HCT116 (cell line): ENCODE measurements around the gene PCSK6. TPM values are rescaled to one million over a fixed set of nuclear protein-coding genes. Genes with fewer than 3 reads are reported as not detected.

ENCODE experiments used
- ATAC-seq: fragments of 200-7000 bp; cut with Tn5 transposase; 2 replicates; pipeline ENCODE4 v1.9.1; 2020; ENCODE audit warnings: mild to moderate bottlenecking, moderate library complexity
- BruUV-seq: library from RNA; stranded (reverse); fragments of 400-500 nt; replicated peaks from 2 replicates; lab custom pipeline; 2021; lab: Mats Ljungman, UMichigan
- CTCF ChIA-PET: fragments of 300-600 bp; sonication (Branson Sonifier 250); formaldehyde crosslinking; loops from one replicate; lab custom pipeline; 2021; ENCODE audit warnings: antibody characterized with exemption; lab: Charles Lee
- POLR2A ChIA-PET: fragments of 300-600, 350-600 bp; sonication (Branson Sonifier 250); formaldehyde crosslinking; loops from one replicate; lab custom pipeline; 2021; ENCODE audit warnings: antibody characterized with exemption; lab: Charles Lee
- RAD21 ChIA-PET, 2 experiments: fragments of 300-600 bp; sonication (Branson Sonifier 250); formaldehyde crosslinking; loops; one replicate each; lab custom pipeline; 2023; ENCODE audit warnings: low total read pairs in 2 of 2; ENCODE audit not compliant: uncharacterized antibody in 2 of 2, unreplicated experiment in 2 of 2, low non-redundant PET in 1 of 2; lab: Charles Lee
- DNase-seq: peaks from one replicate; pipeline ENCODE4 v3.0.0-alpha.2; 2010; ENCODE audit warnings: low read depth, low spot score
- H2AFZ ChIP-seq: fragments of 200-600 bp; shearing (Covaris generic), sonication (generic); 2 replicates; pipeline ENCODE4 v1.6.1; 2017; ENCODE audit warnings: low read depth, mixed run types, mixed read lengths, antibody characterized with exemption, low read length; ENCODE audit not compliant: poor library complexity, severe bottlenecking
- H3K27ac ChIP-seq: 2 replicates; pipeline ENCODE4 v1.5.1; 2012; ENCODE audit warnings: low read depth, low read length
- H3K27me3 ChIP-seq: fragments of 200-600 bp; sonication (generic); 2 replicates; pipeline ENCODE4 v1.6.1; 2016; ENCODE audit warnings: mixed run types, low read length, mixed read lengths; ENCODE audit not compliant: insufficient read depth
- H3K36me3 ChIP-seq, 2 experiments: fragments of 200-500 bp in 1 of 2; fragments of 200-600 bp in 1 of 2; sonication (Bioruptor generic) in 1 of 2; sonication (generic) in 1 of 2; 2 replicates each; pipeline versions ENCODE4 v1.5.1 to v1.6.1; 2014 to 2016; ENCODE audit warnings: low read length in 2 of 2, inconsistent platforms in 1 of 2, mixed read lengths in 1 of 2, mixed run types in 1 of 2; ENCODE audit not compliant: insufficient read depth in 2 of 2, control insufficient read depth in 1 of 2
- H3K4me1 ChIP-seq, 2 experiments: fragments of 200-600 bp in 1 of 2; sonication (generic) in 1 of 2; 2 replicates each; pipeline versions ENCODE4 v1.5.1 to v1.6.1; 2012 to 2017; ENCODE audit warnings: low read length in 2 of 2, inconsistent platforms in 1 of 2, mild to moderate bottlenecking in 1 of 2, mixed read lengths in 1 of 2, mixed run types in 1 of 2, moderate library complexity in 1 of 2; ENCODE audit not compliant: insufficient read depth in 2 of 2, control insufficient read depth in 1 of 2
- H3K4me2 ChIP-seq: fragments of 200-600 bp; sonication (generic); 2 replicates; pipeline ENCODE4 v1.6.1; 2017; ENCODE audit warnings: mixed run types, low read length, mixed read lengths
- H3K4me3 ChIP-seq, 2 experiments: fragments of 200-600 bp in 1 of 2; sonication (generic) in 1 of 2; replicated peaks in 1 of 2; 2 replicates each; pipeline ENCODE4 v1.5.1; 2011 to 2016; ENCODE audit warnings: low read length in 2 of 2, control low read depth in 1 of 2, low read depth in 1 of 2, mild to moderate bottlenecking in 1 of 2, mixed read lengths in 1 of 2, mixed run types in 1 of 2
- H3K79me2 ChIP-seq: fragments of 200-600 bp; sonication (generic); 2 replicates; pipeline ENCODE4 v1.6.1; 2017; ENCODE audit warnings: mild to moderate bottlenecking, mixed run types, low read length, moderate library complexity, mixed read lengths; ENCODE audit not compliant: insufficient read depth
- H3K9ac ChIP-seq: fragments of 200-600 bp; sonication (generic); 2 replicates; pipeline ENCODE4 v1.6.1; 2016; ENCODE audit warnings: low read length, mixed read lengths
- H3K9me2 ChIP-seq: fragments of 200-600 bp; sonication (generic), shearing (Covaris generic); 2 replicates; pipeline ENCODE4 v1.6.1; 2017; ENCODE audit warnings: mixed run types, mild to moderate bottlenecking, moderate library complexity; ENCODE audit not compliant: insufficient read depth
- H3K9me3 ChIP-seq, 2 experiments: fragments of 200-500 bp in 1 of 2; fragments of 200-600 bp in 1 of 2; sonication (Bioruptor generic) in 1 of 2; sonication (generic) in 1 of 2; 2 replicates each; pipeline ENCODE4 v1.6.1; 2014 to 2017; ENCODE audit warnings: low read length in 2 of 2, mixed read lengths in 2 of 2, inconsistent platforms in 1 of 2, low read depth in 1 of 2, mild to moderate bottlenecking in 1 of 2, mixed run types in 1 of 2, moderate library complexity in 1 of 2; ENCODE audit not compliant: control insufficient read depth in 1 of 2, insufficient read depth in 1 of 2
- H4K20me1 ChIP-seq: fragments of 200-600 bp; sonication (generic), shearing (Covaris generic); 2 replicates; pipeline ENCODE4 v1.6.1; 2017; ENCODE audit warnings: mixed run types, mild to moderate bottlenecking, moderate library complexity; ENCODE audit not compliant: insufficient read depth
- CBX3 ChIP-seq: IDR thresholded peaks from 2 replicates; pipeline ENCODE4 v1.6.1; 2012; ENCODE audit warnings: low read depth
- CEBPB ChIP-seq: IDR thresholded peaks from 2 replicates; pipeline ENCODE4 v1.6.1; 2012; ENCODE audit warnings: low read depth
- EGR1 ChIP-seq: IDR thresholded peaks from 2 replicates; pipeline ENCODE4 v1.6.1; 2012; ENCODE audit warnings: low read depth
- ELF1 ChIP-seq: IDR thresholded peaks from 2 replicates; pipeline ENCODE4 v1.6.1; 2012; ENCODE audit warnings: low read depth, borderline replicate concordance
- EZH2 ChIP-seq: fragments of 200-600 bp; sonication (generic); IDR thresholded peaks from 2 replicates; pipeline ENCODE4 v1.6.1; 2017; ENCODE audit warnings: antibody characterized with exemption, mixed run types
- EZH2phosphoT487 ChIP-seq: fragments of 200-600 bp; IDR thresholded peaks from 2 replicates; pipeline ENCODE4 v1.6.1; 2018; ENCODE audit warnings: antibody characterized with exemption, borderline replicate concordance
- FOSL1 ChIP-seq: IDR thresholded peaks from 2 replicates; pipeline ENCODE4 v1.6.1; 2012; ENCODE audit warnings: low read depth
- JUND ChIP-seq: IDR thresholded peaks from 2 replicates; pipeline ENCODE4 v1.6.1; 2012
- POLR2AphosphoS5 ChIP-seq: IDR thresholded peaks from 2 replicates; pipeline ENCODE4 v1.6.1; 2011; ENCODE audit warnings: mild to moderate bottlenecking, low read depth, low read length, moderate library complexity
- SIN3A ChIP-seq: IDR thresholded peaks from 2 replicates; pipeline ENCODE4 v1.6.1; 2012; ENCODE audit warnings: low read depth
- SP1 ChIP-seq: IDR thresholded peaks from 2 replicates; pipeline ENCODE4 v1.6.1; 2012; ENCODE audit warnings: low read depth
- SRF ChIP-seq: IDR thresholded peaks from 2 replicates; pipeline ENCODE4 v1.6.1; 2012; ENCODE audit warnings: low read depth
- YY1 ChIP-seq: IDR thresholded peaks from 2 replicates; pipeline ENCODE4 v1.6.1; 2011; ENCODE audit warnings: low read length, low read depth, moderate library complexity, mild to moderate bottlenecking; ENCODE audit not compliant: insufficient replicate concordance; ENCODE audit errors: extremely low read depth
- ZNF274 ChIP-seq: fragments of 200-500 bp; sonication (Bioruptor generic); IDR thresholded peaks from 2 replicates; pipeline ENCODE4 v1.6.1; 2014; ENCODE audit warnings: mild to moderate bottlenecking, low read depth, low read length, inconsistent platforms
- intact Hi-C: fragments of 100-400 bp; cut with micrococcal nuclease; formaldehyde crosslinking; loops from 2 replicates; pipeline ENCODE4 v1.10.0; 2022
- total RNA-seq: library from RNA; stranded (reverse); gene quantifications from one replicate; pipeline ENCODE4 v1.2.1, GENCODE V29; 2021; ENCODE audit not compliant: unreplicated experiment
- TF ChIP-seq, protein P1 (sequence below), 3 experiments: fragments of 200-600 bp in 1 of 3; sonication (generic) in 1 of 3; IDR thresholded peaks in 2 of 3; conservative IDR thresholded peaks in 1 of 3; 2 replicates each; pipeline ENCODE4 v1.5.1; 2012 to 2017; ENCODE audit warnings: low read depth in 2 of 3, low read length in 2 of 3, antibody characterized with exemption in 1 of 3, borderline replicate concordance in 1 of 3, control low read depth in 1 of 3, mild to moderate bottlenecking in 1 of 3, mixed read lengths in 1 of 3, mixed run types in 1 of 3, moderate library complexity in 1 of 3; ENCODE audit not compliant: insufficient read depth in 1 of 3
- TF ChIP-seq, protein P2 (sequence below): IDR thresholded peaks from 2 replicates; pipeline ENCODE4 v1.6.1; 2012
- TF ChIP-seq, protein P3 (sequence below): IDR thresholded peaks from 2 replicates; pipeline ENCODE4 v1.6.1; 2011; ENCODE audit warnings: mild to moderate bottlenecking, low read length, moderate library complexity; ENCODE audit not compliant: insufficient replicate concordance; ENCODE audit errors: extremely low read depth

The PCSK6 gene
- total RNA-seq, 1 experiment from 2014 or later = 13.5 TPM

DNA sequence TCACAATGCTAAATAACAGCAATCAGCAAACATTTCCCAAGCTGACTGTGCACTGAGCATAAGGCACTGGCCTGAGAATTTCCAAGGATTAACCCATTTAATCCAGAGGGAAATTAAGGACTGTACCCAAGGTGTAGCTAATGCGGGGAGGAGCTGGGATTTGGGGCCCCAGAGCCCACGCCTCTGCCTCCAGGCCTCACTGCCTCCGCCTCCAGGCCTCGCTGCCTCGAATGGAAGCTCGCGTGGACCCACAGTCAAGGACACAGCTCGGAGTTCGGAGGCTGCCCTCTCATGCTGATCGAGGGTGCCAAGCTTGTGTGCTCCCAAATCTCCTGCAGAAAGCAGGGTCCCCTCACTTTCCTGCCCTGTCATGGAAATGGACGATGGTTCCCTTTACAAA is 118.0 kb downstream of the PCSK6 start (continued):
- TF ChIP-seq, protein P1, sequence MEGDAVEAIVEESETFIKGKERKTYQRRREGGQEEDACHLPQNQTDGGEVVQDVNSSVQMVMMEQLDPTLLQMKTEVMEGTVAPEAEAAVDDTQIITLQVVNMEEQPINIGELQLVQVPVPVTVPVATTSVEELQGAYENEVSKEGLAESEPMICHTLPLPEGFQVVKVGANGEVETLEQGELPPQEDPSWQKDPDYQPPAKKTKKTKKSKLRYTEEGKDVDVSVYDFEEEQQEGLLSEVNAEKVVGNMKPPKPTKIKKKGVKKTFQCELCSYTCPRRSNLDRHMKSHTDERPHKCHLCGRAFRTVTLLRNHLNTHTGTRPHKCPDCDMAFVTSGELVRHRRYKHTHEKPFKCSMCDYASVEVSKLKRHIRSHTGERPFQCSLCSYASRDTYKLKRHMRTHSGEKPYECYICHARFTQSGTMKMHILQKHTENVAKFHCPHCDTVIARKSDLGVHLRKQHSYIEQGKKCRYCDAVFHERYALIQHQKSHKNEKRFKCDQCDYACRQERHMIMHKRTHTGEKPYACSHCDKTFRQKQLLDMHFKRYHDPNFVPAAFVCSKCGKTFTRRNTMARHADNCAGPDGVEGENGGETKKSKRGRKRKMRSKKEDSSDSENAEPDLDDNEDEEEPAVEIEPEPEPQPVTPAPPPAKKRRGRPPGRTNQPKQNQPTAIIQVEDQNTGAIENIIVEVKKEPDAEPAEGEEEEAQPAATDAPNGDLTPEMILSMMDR (IDR thresholded peaks at IDR 0.05 in 2 of 3, conservative IDR thresholded peaks at IDR 0.05 in 1 of 3; ENCODE audit: borderline replicate concordance in 1 of 3, insufficient read depth in 1 of 3, low read depth in 2 of 3, low read length in 2 of 3) = no peak
- TF ChIP-seq, protein P2, sequence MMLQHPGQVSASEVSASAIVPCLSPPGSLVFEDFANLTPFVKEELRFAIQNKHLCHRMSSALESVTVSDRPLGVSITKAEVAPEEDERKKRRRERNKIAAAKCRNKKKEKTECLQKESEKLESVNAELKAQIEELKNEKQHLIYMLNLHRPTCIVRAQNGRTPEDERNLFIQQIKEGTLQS = no peak
- TF ChIP-seq CEBPB (no peak), CBX3 (no peak), YY1 (no peak)
- TF ChIP-seq, protein P3, sequence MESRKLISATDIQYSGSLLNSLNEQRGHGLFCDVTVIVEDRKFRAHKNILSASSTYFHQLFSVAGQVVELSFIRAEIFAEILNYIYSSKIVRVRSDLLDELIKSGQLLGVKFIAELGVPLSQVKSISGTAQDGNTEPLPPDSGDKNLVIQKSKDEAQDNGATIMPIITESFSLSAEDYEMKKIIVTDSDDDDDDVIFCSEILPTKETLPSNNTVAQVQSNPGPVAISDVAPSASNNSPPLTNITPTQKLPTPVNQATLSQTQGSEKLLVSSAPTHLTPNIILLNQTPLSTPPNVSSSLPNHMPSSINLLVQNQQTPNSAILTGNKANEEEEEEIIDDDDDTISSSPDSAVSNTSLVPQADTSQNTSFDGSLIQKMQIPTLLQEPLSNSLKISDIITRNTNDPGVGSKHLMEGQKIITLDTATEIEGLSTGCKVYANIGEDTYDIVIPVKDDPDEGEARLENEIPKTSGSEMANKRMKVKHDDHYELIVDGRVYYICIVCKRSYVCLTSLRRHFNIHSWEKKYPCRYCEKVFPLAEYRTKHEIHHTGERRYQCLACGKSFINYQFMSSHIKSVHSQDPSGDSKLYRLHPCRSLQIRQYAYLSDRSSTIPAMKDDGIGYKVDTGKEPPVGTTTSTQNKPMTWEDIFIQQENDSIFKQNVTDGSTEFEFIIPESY = no peak

DNA sequence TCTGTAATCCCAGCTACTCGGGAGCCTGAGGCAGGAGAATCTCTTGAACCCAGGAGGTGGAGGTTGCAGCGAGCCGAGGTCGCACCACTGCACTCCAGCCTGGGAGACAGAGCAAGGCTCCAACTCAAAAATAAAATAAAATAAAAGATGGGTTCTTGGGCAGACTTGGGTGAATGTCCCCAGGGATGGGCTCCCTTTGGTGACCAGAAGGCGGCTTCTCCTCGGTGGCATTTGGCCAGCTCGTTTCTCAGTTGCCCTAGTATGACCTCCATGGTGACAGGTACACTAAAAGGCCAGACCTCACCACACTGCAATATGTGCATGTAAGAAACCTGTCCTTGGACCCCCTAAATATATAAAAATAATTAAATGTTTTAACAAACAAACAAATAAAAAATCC is 118.4 kb downstream of the PCSK6 start:
- BruUV-seq = no TSS peak
- Histone ChIP-seq H3K27ac (no peak overlapping the region), H2AFZ (no peak overlapping the region), H3K9ac (no peak overlapping the region), H3K4me2 (no peak overlapping the region), H3K27me3 (no peaks in the 10 kb centered on the region), H3K9me3 (no peaks in the 10 kb centered on the region), H4K20me1 (no peaks in the 10 kb centered on the region), H3K9me2 (no peaks in the 10 kb centered on the region), H3K4me1 (no peaks in the 10 kb centered on the region), H3K36me3 (no peaks in the 10 kb centered on the region), H3K79me2 (no peaks in the 10 kb centered on the region), H3K4me3 (no peak overlapping the region)
- RAD21 ChIA-PET = no interaction called here
- no peak for DNase-seq
- no peak for ATAC-seq
- POLR2A ChIA-PET = no interaction called here
- intact Hi-C loops = no loop called here
- CTCF ChIA-PET = no interaction called here
- TF ChIP-seq SRF (no peak), SIN3A (no peak), CEBPB (no peak), SP1 (no peak), POLR2AphosphoS5 (no peak), EZH2 (no peak), EZH2phosphoT487 (no peak), JUND (no peak), EGR1 (no peak), FOSL1 (no peak), ELF1 (no peak), ZNF274 (no peak), CBX3 (no peak)
- TF ChIP-seq, protein P1 (IDR thresholded peaks at IDR 0.05 in 2 of 3, conservative IDR thresholded peaks at IDR 0.05 in 1 of 3; ENCODE audit: borderline replicate concordance in 1 of 3, insufficient read depth in 1 of 3, low read depth in 2 of 3, low read length in 2 of 3) = no peak
- TF ChIP-seq, protein P2 = no peak
